HG02885 (cell line): ENCODE data around the gene GET3.
"Not testable (repeated sequence)": the region's sequence is repeated elsewhere in the genome, so short reads cannot be mapped to it uniquely, and the experiment has no call there.

Experiments used
- ATAC-seq: cut with Tn5 transposase; IDR thresholded peaks from one replicate; pipeline ENCODE4 v1.9.1; 2021; ENCODE audit warnings: mild to moderate bottlenecking; ENCODE audit not compliant: unreplicated experiment, poor library complexity

Gene GET3

DNA sequence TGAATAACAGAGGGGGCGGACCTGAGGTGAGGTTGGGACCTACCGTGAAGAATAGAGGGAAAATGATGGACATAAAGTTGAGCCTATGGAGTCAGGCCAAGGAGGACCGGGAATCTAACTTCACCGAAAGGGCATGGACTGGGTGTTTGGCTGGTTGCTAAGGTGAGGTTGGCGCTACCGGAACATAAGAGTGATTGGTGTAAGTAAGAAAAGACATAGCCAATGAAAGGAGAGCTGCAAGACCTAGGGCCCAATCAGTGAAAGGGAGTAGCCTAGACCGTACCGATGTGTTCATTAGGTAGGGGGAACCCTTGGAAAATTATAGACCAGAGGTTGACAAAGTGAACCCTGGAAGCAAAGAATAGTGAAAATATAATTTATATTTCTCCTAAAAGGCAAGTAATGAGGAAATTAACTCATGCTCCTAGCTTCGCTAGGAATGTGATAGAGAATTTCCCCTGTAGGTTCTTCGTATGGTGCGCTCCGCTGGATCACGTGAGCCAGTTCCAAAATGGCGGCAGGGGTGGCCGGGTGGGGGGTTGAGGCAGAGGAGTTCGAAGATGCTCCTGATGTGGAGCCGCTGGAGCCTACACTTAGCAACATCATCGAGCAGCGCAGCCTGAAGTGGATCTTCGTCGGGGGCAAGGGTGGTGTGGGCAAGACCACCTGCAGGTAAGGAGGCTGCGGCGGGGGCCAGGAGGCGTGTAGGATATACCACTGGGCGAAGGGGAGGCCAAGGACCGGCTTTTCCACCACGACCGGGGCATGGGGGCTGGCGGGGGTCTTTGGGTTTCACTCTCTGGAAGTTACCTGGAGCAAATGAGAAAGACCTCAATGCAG lies at the start of gene GET3:
TSS of gene GET3 (plus strand) at position 503 of the 840 bp plus-strand sequence. CDS start at position 512, 9 bp downstream.
- peak; percentile 76 for ATAC-seq

DNA sequence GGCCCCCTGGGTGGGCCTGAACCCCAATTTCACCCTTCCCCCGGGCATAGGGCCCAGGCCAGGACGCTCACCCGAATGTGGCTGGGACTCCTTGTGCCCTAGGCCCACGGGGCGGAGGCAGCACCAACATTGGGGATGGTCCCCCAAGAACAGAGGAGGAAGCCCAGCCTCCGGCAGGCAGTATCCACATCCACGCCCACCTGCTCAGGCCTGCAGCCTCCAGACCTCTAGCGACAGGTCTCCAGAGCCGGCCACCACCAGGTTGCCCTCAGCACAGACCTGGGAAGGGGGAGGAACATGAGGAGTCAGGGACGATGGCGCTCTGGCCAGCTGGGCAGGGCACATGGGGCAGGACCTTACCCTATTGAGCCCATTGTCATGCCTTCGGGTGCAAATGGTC lies 48.3 kb upstream of the GET3 start:
- no peak for ATAC-seq

DNA sequence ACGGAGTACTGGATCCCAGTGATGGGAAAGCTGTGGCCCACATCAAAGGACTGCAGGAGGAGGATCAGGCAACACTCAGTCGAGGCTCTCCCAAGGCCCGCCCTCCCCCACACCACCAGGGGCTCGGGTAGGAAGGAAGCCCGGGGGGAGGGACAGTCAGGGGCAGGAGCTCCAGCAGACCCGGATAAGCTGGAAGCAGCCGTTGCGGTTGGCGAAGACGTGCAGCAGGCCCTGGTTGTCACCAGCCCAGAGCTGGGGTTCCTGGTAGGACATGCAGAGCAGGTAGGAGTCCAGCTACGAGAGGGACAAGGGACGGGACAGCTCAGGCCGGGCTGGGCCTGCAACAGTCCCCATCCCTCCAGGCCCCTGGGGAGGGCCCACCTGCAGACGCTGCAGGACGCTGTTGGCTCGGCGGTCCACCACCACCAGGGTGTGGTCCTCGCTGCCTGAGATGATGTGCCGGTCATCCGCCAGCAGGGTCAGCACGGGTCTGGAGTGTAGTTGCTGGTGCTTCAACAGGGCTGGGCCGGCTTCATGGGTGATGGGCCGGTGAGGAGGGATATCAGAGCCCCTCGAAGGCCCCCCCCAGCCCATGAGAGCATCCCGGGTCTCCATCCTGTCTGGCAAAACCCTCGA lies 47.6 kb upstream of the GET3 start:
- ATAC-seq, result no peak

DNA sequence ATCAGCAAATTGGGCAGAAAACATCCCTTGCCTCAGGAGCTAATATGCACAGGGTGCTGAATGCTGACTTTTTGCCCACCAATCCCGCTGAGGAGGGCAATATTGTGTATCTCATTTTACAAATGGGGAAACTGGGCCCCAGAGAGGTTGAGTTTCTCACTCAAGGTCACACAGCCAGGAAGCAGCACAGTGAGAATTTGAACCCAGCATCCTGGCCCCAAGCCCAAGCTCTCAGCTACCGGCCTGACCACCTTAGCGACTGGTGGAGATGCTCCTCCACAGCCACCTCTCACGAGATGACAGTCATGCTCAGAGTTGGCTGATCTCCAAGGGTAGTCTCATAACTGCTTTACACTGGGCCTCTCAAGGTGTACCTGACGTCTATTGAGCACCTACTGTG lies 44.3 kb upstream of the GET3 start:
- no peak for ATAC-seq

DNA sequence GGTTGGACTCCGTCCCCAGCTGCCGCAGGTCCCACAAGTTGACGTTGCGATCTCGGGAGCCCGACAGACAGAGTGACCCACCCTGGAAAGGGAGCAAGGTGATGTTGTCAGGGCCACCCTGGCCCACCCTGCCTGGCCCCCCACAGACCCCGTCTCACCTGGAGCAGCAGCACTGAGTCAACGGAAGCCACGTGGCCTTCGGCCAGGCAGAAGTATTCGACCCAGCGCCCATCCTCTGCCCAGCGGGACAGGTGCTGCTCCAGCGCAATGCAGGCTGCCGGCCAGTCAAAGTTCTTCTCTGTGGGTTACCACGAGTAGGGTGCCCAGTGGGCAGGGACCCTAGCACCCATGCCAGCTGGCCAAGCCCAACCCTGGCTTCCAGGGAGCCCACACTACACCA lies 42.7 kb upstream of the GET3 start:
- no peak for ATAC-seq

DNA sequence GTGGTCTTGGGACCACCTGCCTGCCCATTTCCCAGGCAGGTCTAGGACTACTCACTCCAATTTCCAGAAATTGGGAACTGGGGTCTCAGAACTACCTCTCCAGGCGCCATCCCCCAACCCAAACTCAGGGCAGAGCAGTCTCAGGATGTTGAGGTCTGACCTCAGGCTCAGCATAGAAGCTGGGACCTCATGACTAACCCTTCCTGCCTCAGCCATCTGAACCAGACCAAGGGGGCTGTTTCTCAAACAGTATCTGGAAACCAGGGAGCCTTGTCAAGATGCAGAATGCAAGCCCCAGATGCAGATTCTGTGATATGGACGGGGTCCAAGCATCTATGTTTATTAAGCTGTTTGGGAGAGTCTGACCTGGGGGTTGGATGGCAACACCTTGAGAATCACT lies 42.2 kb upstream of the GET3 start:
- no peak for ATAC-seq

DNA sequence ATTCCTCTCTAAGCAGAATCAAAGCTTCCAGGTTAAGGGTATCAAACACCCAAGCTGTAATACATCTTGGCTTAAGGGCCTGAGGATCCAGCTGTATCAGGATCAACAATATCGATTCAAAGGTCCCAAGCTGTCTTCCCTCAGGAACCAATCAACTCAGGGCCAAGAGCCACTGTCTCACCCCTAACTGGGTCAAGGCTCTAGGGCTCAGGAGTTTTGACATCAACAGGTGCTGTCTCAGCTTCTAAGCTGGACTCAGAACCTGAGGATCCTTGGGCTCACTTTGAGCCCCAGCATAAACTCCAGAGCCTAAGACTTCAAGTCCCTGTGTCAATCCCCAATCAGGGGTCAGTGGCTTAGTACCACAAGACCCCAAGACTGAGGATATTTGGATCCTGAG lies 41.8 kb upstream of the GET3 start:
- ATAC-seq, result no peak

DNA sequence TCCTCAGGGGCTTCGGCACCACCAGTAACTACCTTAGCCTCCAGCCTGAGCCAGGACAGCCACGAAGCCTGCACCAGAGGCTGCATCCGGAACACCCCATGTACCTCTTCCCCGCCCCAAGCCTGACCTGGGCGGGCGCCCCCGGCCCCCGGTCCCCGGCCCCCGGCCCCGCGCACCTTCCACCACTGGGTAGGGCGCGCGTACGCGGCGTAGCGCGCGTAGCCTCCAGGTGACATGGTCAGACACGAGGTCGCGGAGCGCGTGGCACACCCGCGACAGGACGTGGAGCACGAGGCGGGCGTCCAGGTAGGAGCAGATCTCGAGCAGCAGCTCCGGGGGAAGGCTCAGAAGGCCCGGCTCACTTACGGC lies 41.3 kb upstream of the GET3 start:
- ATAC-seq, result peak; percentile 35

DNA sequence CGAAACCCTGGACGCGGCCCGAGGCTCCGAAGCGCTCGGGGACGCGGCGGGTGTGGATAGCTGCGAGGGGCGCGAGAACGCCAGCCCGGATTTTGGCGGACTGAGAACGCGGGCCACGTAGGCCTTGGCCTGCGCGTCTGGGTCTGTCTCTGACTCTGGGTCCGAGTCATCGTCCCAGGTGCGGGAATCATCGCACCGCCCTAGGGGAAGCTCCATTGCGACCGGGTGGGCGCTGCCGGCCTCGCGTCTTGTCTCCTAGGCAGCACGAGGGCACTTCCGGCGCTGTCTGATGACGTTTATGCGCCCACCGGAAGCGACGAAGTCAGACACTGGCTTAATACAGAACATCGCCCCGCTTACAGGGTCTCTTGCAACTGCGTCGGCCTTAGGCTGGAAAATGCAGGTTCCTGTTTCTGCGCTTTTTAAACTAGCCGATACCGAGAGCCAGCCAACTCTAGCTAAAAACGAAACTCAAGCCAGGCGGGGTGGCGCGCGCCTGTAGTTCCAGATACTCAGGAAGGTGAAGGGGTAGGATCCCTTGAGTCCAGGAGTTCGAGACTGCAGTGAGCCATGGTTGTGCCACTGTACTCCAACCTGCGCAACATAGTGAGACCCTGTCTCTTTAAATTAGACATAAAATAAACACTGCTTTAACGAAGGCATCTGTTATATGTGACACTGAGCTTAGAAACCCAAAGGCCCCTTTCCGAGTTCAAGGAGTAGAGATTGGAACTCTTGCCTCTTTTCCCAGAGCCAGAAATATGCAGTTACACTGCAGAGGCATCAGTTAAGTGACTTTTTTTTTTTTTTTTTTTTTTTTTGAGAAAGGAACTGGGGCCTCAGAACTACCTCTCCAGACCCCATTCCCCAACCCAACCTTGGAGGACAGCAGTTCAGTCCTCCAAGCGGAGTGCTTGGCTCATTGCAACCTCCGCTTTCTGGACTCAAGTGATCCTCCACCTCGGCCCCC lies 40.6 kb upstream of the GET3 start, which contains the start of gene FBXW9:
TSS of gene FBXW9 (minus strand) at position 266 of the 970 bp plus-strand sequence. CDS start at position 216, 50 bp downstream.
- ATAC-seq, result peak; percentile 78

DNA sequence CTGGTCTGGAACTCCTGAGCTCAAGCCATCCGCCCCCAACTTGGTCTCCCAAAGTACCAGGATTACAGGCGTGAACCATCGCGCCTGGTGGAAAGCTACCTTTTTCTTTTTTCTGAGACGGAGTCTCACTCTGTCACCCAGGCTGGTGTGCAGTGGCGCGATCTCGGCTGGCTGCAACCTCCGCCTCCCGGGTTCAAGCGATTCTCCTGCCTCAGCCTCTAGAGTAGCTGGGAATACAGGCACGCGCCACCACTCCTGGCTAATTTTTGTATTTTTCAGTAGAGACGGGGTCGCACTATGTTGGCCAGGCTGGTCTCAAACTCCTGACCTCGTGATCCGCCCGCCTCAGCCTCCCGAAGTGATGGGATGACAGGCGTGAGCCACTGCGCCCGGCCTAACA lies 39.9 kb upstream of the GET3 start:
- ATAC-seq, result not testable (repeated sequence)

DNA sequence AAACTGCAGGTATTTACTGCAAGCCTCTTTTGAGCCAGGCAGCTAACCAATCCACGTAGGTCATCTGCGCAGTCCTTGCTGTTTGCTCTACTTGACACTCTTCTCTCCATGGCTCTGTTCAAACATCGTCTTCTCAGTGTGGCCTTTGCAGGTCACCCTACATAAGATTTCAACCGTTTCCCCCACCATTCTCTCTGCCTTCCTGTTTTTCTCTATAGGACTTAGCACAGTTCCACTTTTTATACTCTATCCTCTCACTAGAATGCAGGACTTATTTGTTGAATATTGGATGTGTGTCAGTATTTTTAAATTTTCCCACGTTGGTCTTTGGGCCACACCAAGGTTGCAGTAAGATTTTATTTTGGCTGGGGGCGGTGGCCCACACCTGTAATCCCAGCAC lies 39.2 kb upstream of the GET3 start:
- no peak for ATAC-seq

DNA sequence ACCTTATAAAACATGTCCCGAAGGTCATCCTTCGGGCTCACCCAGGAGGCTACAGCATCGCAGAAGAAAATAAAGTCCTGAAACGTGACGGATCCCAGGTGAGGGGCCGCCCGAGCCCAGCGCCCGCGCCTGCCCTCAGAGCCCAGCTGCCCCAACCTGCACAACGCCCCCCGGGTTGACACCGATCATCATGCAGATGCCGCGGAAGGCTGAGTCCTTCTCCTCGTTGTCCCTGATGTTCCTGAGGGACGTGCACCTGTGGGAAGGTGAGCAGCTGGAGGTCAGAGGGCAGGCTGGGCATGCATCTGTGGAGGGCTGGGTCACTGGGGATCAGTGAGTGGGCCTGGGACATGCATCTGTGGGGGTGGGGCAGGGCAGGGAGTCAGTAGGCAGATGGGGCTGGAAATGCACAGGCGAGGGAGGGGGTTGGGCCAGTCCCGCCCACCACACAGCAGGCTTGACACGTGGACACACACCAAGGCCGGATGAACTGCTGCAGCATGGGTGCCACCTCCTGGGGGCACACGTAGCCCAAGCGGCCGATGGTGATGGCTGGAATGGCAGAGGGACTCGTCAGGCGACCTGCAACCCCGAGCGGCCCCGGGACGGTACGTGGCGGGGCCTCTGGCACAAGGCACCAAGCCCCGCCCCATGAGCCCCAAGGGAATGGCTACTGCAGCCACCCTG lies 35.6 kb upstream of the GET3 start:
- no peak for ATAC-seq

DNA sequence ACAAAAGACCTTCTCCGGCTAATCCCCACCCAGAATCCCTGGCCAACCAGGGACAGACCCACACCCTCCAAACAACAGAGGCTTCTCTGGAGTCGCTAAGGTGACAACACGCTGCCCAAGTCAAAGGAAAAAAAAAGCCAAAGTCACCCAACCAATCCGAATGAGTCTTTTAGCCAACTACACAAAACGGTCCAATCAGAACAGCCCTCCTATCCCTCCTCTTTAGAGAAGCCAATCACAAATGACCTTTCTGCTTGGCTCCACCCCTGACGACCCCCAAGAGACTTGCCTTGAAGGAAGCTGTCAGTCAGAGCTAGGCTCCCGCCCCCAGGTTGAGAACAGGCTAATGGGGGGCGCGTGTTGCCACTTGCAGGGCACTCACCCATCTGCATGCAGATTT lies 34.3 kb upstream of the GET3 start:
- ATAC-seq, result no peak

DNA sequence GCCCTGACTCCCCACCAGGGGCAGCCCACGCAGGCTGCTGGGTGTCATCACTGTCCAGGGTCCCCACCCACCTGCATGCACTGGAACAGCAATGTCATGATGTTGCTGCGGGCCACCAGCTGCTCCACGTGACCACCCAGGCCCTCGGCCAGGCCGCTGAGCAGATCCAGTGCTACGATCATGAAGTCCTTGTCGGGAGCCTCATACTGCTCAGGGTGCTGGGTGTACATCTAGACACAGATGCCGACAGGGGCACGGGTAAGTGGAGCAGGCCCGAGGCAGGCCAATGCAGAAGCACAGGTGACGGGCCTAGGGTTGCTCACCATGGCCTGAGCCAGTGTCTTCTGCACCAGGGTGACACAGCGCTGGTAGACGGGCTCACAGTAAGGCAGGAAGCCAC lies 32.1 kb upstream of the GET3 start:
- ATAC-seq, result no peak

DNA sequence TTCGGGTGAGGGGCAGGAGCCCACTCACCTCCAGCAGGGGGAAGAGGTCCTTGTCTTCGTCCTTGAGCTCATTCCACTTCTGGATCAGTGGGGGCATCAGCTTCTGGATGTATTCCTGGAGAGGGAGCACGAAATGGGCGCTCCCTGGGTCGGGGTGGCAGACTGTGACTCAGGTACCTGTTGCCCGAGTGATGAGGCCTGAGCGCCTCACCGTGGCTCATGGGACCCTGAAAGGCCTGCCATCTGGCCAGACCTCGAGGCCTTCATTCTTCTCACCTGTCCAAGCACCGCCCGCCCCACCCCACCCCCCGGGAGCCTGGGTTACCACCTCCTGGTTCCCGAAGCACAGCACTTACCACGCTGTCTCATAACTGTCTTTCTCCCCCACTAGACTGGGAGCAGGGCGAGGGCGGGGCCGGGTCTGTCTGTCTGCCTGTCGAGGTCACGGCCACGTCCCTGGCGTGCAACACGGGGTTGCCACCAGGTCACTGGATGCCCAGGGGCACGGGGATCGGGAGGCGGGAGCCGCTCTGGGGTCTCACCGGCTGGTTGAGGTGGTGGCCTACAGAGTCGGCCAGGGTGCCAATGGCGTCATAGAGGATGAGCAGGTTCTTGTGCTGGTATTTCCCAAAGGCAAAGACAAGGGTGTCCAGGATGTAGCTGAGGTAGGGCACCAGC lies 31.5 kb upstream of the GET3 start:
- no peak for ATAC-seq

DNA sequence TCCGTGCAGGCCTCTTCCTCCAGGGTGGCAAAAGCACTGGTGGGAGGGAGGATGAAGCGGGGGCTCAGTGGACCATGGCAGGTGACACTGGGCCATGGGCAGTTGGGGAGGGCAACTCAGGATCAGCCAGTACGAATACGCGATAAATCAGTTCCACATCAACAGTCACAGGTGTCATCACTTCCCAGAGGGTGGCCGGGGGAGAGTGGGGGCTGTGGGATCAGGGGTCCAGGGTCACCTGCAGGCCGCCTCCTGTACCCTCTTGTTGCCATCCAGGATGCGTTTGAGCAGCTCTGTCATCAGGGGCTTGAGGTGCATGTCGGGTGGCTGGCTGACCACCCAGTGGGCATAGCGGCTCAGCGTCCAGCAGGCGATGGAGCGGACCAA lies 31.0 kb upstream of the GET3 start:
- no peak for ATAC-seq

DNA sequence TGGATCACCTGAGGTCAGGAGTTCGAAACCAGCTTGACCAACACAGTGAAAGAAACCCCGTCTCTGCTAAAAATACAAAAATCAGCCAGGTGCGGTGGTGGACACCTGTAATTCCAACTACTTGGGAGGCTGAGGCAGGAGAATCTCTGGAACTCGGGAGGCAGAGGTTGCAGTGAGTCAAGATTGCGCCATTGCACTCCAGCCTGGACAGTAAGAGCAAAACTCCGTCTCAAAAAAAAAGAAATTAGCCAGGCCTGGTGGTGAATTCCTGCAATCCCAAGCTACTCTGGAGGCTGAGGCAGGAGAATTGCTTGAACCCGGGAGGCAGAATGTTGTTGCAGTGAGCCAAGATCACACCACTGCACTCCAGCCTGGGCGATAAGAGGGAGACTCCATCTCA lies 28.7 kb upstream of the GET3 start:
- no peak for ATAC-seq

DNA sequence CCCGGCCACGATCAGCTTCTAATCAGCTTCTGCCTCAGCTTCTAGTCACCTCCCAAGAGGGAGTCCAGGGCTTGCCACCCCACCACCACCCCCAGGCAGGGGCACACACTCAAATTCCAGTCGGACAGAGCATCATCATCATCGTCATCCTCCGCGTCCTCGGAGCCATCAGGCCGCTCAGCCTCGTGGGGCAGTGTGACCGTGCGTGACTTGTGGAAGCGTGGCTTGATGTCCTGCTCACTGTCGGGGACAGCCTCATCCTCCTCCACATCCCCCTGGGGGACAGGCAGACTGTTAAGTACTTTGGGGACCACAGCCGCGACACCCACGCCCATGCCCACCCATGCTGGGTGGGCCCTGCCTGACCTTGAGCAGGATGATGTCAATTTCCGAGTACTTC lies 26.1 kb upstream of the GET3 start:
- no peak for ATAC-seq

DNA sequence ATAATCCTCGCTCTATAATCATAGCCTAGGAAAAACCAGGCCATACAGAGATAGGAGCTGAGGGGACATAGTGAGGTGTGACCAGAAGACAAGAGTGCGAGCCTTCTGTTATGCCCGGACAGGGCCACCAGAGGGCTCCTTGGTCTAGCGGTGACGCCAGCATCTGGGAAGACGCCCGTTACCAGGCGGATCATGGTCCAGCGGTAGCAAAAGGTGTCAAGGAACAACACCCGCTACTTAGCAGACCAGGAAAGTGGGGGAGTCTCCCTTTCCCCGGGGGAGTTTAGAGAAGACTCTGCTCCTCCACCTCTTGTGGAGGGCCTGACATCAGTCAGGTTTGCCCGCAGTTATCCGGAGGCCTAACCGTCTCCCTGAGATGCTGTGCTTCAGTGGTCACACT lies 25.2 kb upstream of the GET3 start:
- not testable (repeated sequence) for ATAC-seq

DNA sequence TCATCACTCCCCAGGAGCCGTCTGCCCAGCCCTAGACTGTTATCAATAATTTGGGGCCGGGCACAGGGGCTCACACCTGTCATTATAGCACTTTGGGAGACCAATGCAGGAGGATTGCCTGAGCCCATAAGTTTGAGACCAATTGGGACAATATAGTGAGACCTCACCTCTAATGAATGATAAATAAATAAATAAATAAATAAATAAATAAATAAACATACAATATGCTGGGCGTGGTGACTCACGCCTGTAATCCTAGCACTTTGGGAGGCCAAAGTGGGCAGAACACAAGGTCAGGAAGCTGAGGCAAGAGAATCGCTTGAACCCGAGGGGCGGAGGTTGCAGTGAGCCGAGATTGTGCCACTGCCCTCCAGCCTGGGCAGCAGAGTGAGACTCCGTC lies 24.0 kb upstream of the GET3 start:
- ATAC-seq, result not testable (repeated sequence)
